ENCODE measurements around the gene RPGRIP1L. TPM values are rescaled to one million over a fixed set of nuclear protein-coding genes. Genes with fewer than 3 reads are reported as not detected.
"Not testable (repeated sequence)": the region's sequence is repeated elsewhere in the genome, so short reads cannot be mapped to it uniquely, and the experiment has no call there.

The RPGRIP1L gene
- total and polyA plus RNA-seq, 2 of the 13 experiments (the other 11 are each of a cell fraction or from before 2014, with no cell fraction given) = 5.0 to 13.5 TPM

- intact Hi-C loops (cut with micrococcal nuclease; ENCODE audit: unreplicated experiment) (no loop called here), in situ Hi-C loops (cut with HindIII; ENCODE audit: extremely low pct_ligation_motif_present, low pct_unique_long_range_greater_than_20kb) (no loop called here)
- DNase-seq (ENCODE audit: low spot score) (no peak), FAIRE-seq (no peak), ATAC-seq (no peak)
- Histone ChIP-seq H3K27ac (ENCODE audit: extremely low read length, insufficient read depth, low read length) (no peak overlapping the region), H3K27me3 (ENCODE audit: control insufficient read depth in 1 of 2, insufficient read depth in 2 of 2, low read length in 2 of 2) (no peaks in the 10 kb centered on the region), H2AFZ (ENCODE audit: low read length) (no peak overlapping the region), H3K79me2 (ENCODE audit: insufficient read depth, low read length) (no peaks in the 10 kb centered on the region), H3K9ac (ENCODE audit: insufficient read depth, low read depth, low read length) (no peak overlapping the region), H4K20me1 (ENCODE audit: insufficient read depth, low read length) (no peaks in the 10 kb centered on the region), H3K4me3 (replicated peaks in 1 of 3; ENCODE audit: insufficient read depth in 1 of 3, low read depth in 2 of 3, low read length in 3 of 3) (no peak overlapping the region), H3K4me1 (ENCODE audit: insufficient read depth, low read length) (no peaks in the 10 kb centered on the region), H3K4me2 (ENCODE audit: low read depth, low read length) (no peak overlapping the region), H3K36me3 (replicated peaks in 1 of 2; ENCODE audit: control insufficient read depth in 1 of 2, insufficient read depth in 2 of 2, low read length in 2 of 2) (peaks cover 2 to 4% of the 10 kb centered on the region in 2 experiments; a peak in 2 of 5 replicates), H3K9me3 (ENCODE audit: low read length) (no peaks in the 10 kb centered on the region)
- ChIA-PET CTCF (ENCODE audit: low intra/inter-chr PET ratio, low total read pairs) (no interaction called here), POLR2A (no interaction called here)
- TF ChIP-seq YY1 (IDR thresholded peaks at IDR 0.05; ENCODE audit: insufficient read depth, insufficient replicate concordance, low read depth, low read length) = no peak
- no peak for TF ChIP-seq ZNF660 (CRISPR knock-in tag; IDR thresholded peaks at IDR 0.05; ENCODE audit: borderline replicate concordance, low read depth)
- no peak for TF ChIP-seq MAFK (conservative IDR thresholded peaks at IDR 0.05 in 1 of 2, IDR thresholded peaks at IDR 0.05 in 1 of 2; ENCODE audit: low read length in 2 of 2)
- TF ChIP-seq STAT5B (CRISPR knock-in tag; IDR thresholded peaks at IDR 0.05) = no peak
- BruUV-seq (replicated peaks) = no TSS peak
- 87% methylated on average over 3 of the region's 3 CpGs for WGBS (ENCODE audit: low lambda C conversion rate)
Observed at GRCh38 chr16:53689636-53690035, 14.0 kb downstream of the RPGRIP1L start.

DNA sequence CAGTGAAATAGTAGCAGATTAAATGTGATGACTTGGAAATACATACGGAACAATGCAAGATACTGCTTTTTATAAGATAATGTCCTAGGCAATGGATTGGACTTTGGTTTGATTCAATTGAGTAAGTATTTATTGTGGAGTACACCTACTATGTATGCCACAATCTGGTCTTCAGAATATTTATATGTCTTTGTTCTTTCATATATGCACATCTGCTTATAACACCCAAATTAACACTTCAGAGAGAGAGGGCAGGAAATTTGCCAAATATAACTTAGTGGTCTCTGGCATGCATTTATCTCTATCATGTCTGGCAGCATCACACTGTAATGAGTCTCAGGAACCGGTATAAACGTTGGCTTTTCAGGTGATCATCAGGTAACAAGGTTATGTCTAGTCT is 16.9 kb downstream of the RPGRIP1L start:
- no peak overlapping the region for H3K27ac ChIP-seq (ENCODE audit: extremely low read length, insufficient read depth, low read length)
- POLR2A ChIA-PET = no interaction called here
- no peaks in the 10 kb centered on the region for H3K4me1 ChIP-seq (ENCODE audit: insufficient read depth, low read length)
- 90% methylated on average over 3 of the region's 3 CpGs for WGBS (ENCODE audit: low lambda C conversion rate)
- FAIRE-seq (no peak), DNase-seq (ENCODE audit: low spot score) (no peak), ATAC-seq (no peak)
- H3K9ac ChIP-seq (ENCODE audit: insufficient read depth, low read depth, low read length) = no peak overlapping the region
- H3K4me2 ChIP-seq (ENCODE audit: low read depth, low read length) = no peak overlapping the region
- H3K27me3 ChIP-seq (ENCODE audit: control insufficient read depth in 1 of 2, insufficient read depth in 2 of 2, low read length in 2 of 2) = no peaks in the 10 kb centered on the region
- in situ Hi-C loops (cut with HindIII; ENCODE audit: extremely low pct_ligation_motif_present, low pct_unique_long_range_greater_than_20kb) (no loop called here), intact Hi-C loops (cut with micrococcal nuclease; ENCODE audit: unreplicated experiment) (no loop called here)
- H3K36me3 ChIP-seq (replicated peaks in 1 of 2; ENCODE audit: control insufficient read depth in 1 of 2, insufficient read depth in 2 of 2, low read length in 2 of 2) = peaks cover 0 to 2% of the 10 kb centered on the region in 2 experiments; a peak in 1 of 5 replicates
- no peak overlapping the region for H3K4me3 ChIP-seq (replicated peaks in 1 of 3; ENCODE audit: insufficient read depth in 1 of 3, low read depth in 2 of 3, low read length in 3 of 3)
- CTCF ChIA-PET (ENCODE audit: low intra/inter-chr PET ratio, low total read pairs) = no interaction called here
- H4K20me1 ChIP-seq (ENCODE audit: insufficient read depth, low read length) = no peaks in the 10 kb centered on the region
- no TSS peak for BruUV-seq (replicated peaks)
- no peaks in the 10 kb centered on the region for H3K9me3 ChIP-seq (ENCODE audit: low read length)
- H2AFZ ChIP-seq (ENCODE audit: low read length) = no peak overlapping the region
- TF ChIP-seq SRSF9 (IDR thresholded peaks at IDR 0.05; ENCODE audit: borderline replicate concordance, insufficient read depth, low read depth, low read length, poor library complexity, severe bottlenecking) (no peak), ZNF143 (CRISPR knock-in tag; IDR thresholded peaks at IDR 0.05) (no peak), ZNF781 (CRISPR knock-in tag; IDR thresholded peaks at IDR 0.05; ENCODE audit: borderline replicate concordance, not compliant biosample characterization) (no peak), ZNF605 (CRISPR knock-in tag; IDR thresholded peaks at IDR 0.05) (no peak), RBM39 (IDR thresholded peaks at IDR 0.05; ENCODE audit: low read depth, low read length, poor library complexity, severe bottlenecking) (no peak), ZNF24 (IDR thresholded peaks at IDR 0.05) (no peak), FOXA3 (CRISPR knock-in tag; IDR thresholded peaks at IDR 0.05) (no peak)
- TF ChIP-seq, protein P1, sequence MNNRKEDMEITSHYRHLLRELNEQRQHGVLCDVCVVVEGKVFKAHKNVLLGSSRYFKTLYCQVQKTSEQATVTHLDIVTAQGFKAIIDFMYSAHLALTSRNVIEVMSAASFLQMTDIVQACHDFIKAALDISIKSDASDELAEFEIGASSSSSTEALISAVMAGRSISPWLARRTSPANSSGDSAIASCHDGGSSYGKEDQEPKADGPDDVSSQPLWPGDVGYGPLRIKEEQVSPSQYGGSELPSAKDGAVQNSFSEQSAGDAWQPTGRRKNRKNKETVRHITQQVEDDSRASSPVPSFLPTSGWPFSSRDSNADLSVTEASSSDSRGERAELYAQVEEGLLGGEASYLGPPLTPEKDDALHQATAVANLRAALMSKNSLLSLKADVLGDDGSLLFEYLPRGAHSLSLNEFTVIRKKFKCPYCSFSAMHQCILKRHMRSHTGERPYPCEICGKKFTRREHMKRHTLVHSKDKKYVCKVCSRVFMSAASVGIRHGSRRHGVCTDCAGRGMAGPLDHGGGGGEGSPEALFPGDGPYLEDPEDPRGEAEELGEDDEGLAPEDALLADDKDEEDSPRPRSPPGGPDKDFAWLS (CRISPR knock-in tag; IDR thresholded peaks at IDR 0.05; ENCODE audit: borderline replicate concordance) = no peak
- no peaks in the 10 kb centered on the region for H3K79me2 ChIP-seq (ENCODE audit: insufficient read depth, low read length)

GRCh38 chr16:53685334-53685733 is 18.3 kb downstream of the RPGRIP1L start:
- H3K36me3 ChIP-seq (replicated peaks in 1 of 2; ENCODE audit: control insufficient read depth in 1 of 2, insufficient read depth in 2 of 2, low read length in 2 of 2); H2AFZ ChIP-seq (ENCODE audit: low read length); ATAC-seq; H3K9me3 ChIP-seq (ENCODE audit: low read length); H3K9ac ChIP-seq (ENCODE audit: insufficient read depth, low read depth, low read length); POLR2A ChIA-PET; DNase-seq (ENCODE audit: low spot score); intact Hi-C loops (cut with micrococcal nuclease; ENCODE audit: unreplicated experiment); H3K4me1 ChIP-seq (ENCODE audit: insufficient read depth, low read length); BruUV-seq (replicated peaks); H3K27me3 ChIP-seq (ENCODE audit: control insufficient read depth in 1 of 2, insufficient read depth in 2 of 2, low read length in 2 of 2); H4K20me1 ChIP-seq (ENCODE audit: insufficient read depth, low read length); H3K4me3 ChIP-seq (replicated peaks in 1 of 3; ENCODE audit: insufficient read depth in 1 of 3, low read depth in 2 of 3, low read length in 3 of 3); H3K4me2 ChIP-seq (ENCODE audit: low read depth, low read length); CTCF ChIA-PET (ENCODE audit: low intra/inter-chr PET ratio, low total read pairs); H3K79me2 ChIP-seq (ENCODE audit: insufficient read depth, low read length); in situ Hi-C loops (cut with HindIII; ENCODE audit: extremely low pct_ligation_motif_present, low pct_unique_long_range_greater_than_20kb); H3K27ac ChIP-seq (ENCODE audit: extremely low read length, insufficient read depth, low read length); FAIRE-seq: not testable (repeated sequence)
- 97% methylated on average over 3 of the region's 3 CpGs for WGBS (ENCODE audit: low lambda C conversion rate)
